Activated naive CD8-positive, alpha-beta T cell treated with anti-CD3 and anti-CD28 coated beads, Interleukin-2, amount 10 ng/mL, durations not matched to agents 7 days and 5 days (primary cell): Measurements from ENCODE around the gene ULK4. TPM values are rescaled to one million over a fixed set of nuclear protein-coding genes. Genes with fewer than 3 reads are reported as not detected.
"Not testable (repeated sequence)": the region's sequence is repeated elsewhere in the genome, so short reads cannot be mapped to it uniquely, and the experiment has no call there.

Source experiments
- ATAC-seq: fragments of 150-1000 bp; cut with Tn5 transposase; one replicate; pipeline ENCODE4 v1.10.0; 2021; ENCODE audit warnings: low read depth, moderate library complexity
- POLR2A ChIA-PET: fragments of 350-600 bp; sonication (Branson Sonifier 250); formaldehyde crosslinking; loops from one replicate; lab custom pipeline; 2021; ENCODE audit warnings: antibody characterized with exemption; lab: Charles Lee
- DNase-seq: peaks from one replicate; pipeline ENCODE4 v3.0.0; 2021
- H3K27ac Mint-ChIP-seq: one replicate; pipeline ENCODE4 v1.8.0; 2022; ENCODE audit warnings: mild to moderate bottlenecking, mixed read lengths
- H3K27me3 Mint-ChIP-seq: one replicate; pipeline ENCODE4 v1.8.0; 2022; ENCODE audit warnings: mild to moderate bottlenecking, moderate library complexity, mixed read lengths
- H3K36me3 Mint-ChIP-seq: one replicate; pipeline ENCODE4 v1.8.0; 2021; ENCODE audit warnings: mild to moderate bottlenecking, mixed read lengths
- H3K4me1 Mint-ChIP-seq: one replicate; pipeline ENCODE4 v1.8.0; 2021; ENCODE audit warnings: mixed read lengths
- H3K4me3 Mint-ChIP-seq: one replicate; pipeline ENCODE4 v1.8.0; 2022; ENCODE audit warnings: mild to moderate bottlenecking, moderate library complexity, mixed read lengths
- H3K9me3 Mint-ChIP-seq: one replicate; pipeline ENCODE4 v1.8.0; 2021; ENCODE audit warnings: mixed read lengths
- total RNA-seq, 2 experiments: library from RNA; stranded (reverse); gene quantifications; one replicate each; pipeline ENCODE4 v1.2.3, GENCODE V29; 2021

ULK4 gene
- total RNA-seq, 2 experiments from 2014 or later = 18.6 to 19.0 TPM

DNA sequence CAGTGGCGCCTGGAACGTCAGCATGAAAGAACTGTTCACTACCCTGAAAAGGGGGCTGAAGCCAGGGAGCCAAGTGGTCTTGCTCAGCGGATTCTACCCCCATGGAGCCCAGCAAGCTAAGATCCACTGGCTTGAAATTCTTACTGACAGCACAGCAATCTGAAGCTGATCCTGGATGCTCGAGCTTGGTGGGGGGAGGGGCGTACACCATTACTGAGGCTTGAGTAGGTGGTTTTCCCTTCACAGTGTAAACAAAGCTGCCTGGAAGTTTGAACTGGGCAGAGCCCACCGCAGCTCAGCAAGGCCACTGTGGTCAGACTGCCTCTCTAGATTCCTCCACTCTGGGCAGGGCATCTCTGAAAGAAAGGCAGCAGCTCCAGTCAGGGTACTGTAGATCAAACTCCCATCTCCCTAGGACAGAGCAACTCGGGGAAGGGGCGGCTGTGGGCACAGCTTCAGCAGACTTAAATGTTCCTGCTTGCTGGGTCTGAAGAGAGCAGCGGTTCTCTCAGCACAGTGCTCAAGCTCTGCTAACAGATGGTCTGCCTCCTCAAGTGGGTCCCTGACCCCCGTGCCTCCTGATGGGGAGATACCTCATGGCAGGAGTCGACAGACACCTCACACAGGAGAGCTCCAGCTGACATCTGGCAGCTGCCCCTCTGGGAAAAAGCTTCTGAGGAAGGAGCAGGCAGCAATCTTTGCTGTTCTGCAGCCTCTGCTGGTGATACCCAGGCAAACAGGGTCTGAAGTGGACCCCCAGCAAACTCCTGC is 591.0 kb downstream of the ULK4 start:
- ATAC-seq, H3K4me3 Mint-ChIP-seq, H3K27me3 Mint-ChIP-seq, H3K36me3 Mint-ChIP-seq, H3K4me1 Mint-ChIP-seq, H3K27ac Mint-ChIP-seq, DNase-seq, POLR2A ChIA-PET: not testable (repeated sequence)
- H3K9me3 Mint-ChIP-seq = peaks cover 12% of the 10 kb centered on the region

DNA sequence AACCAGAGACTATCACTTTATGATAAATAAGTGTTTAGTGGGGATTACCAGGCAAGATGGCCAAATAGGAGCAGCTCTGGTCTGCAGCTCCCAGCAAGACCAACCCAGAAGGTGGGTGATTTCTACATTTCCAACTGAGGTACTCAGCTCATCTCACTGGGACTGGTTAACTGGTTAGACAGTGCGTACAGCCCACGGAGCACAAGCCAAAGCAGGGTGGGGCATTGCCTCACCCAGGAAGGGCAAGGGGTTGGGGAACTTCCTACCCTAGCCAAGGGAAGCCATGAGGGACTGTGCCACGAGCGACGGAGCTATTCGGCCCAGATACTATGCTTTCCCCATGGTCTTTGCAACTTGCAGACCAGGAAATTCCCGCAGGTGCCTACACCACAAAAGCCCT is 591.6 kb downstream of the ULK4 start:
- Mint-ChIP-seq H3K4me3 (no peak overlapping the region), H3K4me1 (no peaks in the 10 kb centered on the region), H3K27ac (no peak overlapping the region), H3K9me3 (peaks cover 8% of the 10 kb centered on the region), H3K27me3 (no peaks in the 10 kb centered on the region), H3K36me3 (no peaks in the 10 kb centered on the region)
- DNase-seq (no peak), ATAC-seq (no peak)
- POLR2A ChIA-PET = no interaction called here

DNA sequence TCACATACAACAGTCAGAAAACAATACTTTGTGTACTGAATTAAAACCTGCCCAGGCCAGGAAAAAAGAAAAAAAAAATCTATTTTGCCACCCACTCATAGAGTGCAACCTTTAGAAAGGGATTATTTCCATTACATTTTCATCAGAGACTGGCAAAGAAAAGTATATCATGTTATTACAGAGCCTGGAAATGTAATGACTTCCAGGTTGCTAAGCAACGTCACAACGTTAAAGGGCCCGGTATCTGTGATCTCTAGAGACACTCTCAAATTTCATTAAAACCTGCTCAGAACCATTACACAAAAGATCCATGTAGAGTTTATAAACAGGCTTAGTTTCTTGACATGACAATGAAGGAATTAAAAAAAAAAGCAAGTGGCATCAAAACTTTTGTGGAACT is 592.1 kb downstream of the ULK4 start:
- Mint-ChIP-seq H3K27me3 (no peaks in the 10 kb centered on the region), H3K36me3 (no peaks in the 10 kb centered on the region), H3K9me3 (peaks cover 6% of the 10 kb centered on the region), H3K4me1 (no peaks in the 10 kb centered on the region), H3K4me3 (no peak overlapping the region), H3K27ac (no peak overlapping the region)
- POLR2A ChIA-PET = no interaction called here
- no peak for DNase-seq
- no peak for ATAC-seq

DNA sequence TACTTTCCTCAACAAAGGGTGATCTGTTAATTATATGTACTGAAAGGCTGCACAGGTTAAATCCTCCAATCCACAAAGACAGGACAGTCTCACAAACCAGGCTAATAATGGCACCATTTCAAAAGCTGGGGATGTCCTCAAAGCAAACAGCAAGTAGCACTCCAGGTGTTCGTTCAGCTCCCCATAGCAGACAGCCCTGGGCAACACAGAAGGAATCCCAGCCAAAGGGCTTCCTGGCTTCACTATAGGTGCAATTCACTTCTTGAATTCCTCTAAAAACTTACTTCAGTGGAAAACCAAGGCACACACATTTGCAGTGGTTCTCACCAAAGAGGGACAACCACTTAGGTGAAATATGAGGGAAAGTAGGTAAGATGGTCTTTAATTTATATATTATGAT is 595.9 kb downstream of the ULK4 start:
- POLR2A ChIA-PET = no interaction called here
- DNase-seq = no peak

DNA sequence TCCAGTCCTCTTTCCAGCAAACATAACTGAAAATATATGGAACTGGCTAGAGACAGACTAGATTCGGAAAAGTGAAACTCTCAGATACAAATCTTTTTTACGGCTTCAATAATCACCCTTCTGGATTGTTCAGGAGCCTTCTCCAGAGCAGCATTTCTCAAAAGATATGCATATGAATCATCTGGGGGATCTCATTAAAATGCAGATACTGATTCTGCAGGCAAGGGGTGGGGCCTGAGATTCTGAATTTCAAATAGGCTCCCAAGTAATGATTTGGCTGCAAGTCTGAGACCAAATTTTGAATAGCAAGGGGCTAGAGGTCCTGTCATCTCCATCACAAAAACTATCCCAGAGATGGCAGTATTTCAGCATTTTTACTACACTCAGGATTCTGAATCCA is 597.2 kb downstream of the ULK4 start:
- Mint-ChIP-seq H3K27me3 (no peaks in the 10 kb centered on the region), H3K9me3 (peaks cover 2% of the 10 kb centered on the region), H3K27ac (no peak overlapping the region), H3K36me3 (no peaks in the 10 kb centered on the region), H3K4me1 (no peaks in the 10 kb centered on the region), H3K4me3 (no peak overlapping the region)
- ATAC-seq (no peak), DNase-seq (no peak)
- POLR2A ChIA-PET = no interaction called here

More for the DNA sequence above, 595.9 kb downstream of the ULK4 start:
- ATAC-seq = no peak
- Mint-ChIP-seq H3K4me3 (no peak overlapping the region), H3K9me3 (peaks cover 2% of the 10 kb centered on the region), H3K36me3 (no peaks in the 10 kb centered on the region), H3K27me3 (no peaks in the 10 kb centered on the region), H3K27ac (no peak overlapping the region), H3K4me1 (no peaks in the 10 kb centered on the region)

DNA sequence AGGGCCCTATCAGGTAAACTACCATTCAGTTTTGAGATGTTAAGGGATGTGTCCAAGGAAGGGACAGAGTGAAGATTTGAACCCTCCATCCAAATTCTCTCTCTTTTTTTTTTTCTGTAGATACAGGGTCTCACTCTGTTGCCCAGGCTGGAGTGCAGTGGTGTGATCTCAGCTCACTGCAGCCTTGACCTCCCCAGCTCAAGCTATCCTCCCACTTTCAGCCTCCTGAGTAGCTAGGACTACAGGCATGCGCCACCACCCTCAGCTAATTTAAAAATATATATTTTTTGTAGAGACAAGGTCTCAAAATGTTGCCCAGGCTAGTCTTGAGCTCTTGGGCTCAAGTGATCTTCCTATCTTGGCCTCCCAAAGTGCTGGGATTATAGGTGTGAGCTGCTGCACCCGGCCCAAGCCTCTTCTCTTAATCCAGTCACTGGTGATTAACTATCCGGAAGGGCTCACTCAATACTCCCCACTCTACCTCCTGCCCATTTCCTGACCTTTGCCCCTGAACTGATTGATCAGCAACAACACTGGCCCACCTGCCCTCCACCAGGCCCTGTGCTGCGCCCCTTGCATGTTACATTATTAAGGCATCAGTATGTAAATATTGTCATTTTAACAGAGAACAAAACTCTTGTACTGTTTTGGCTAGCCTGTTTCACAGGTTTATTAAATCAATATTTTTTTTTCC is 597.9 kb downstream of the ULK4 start:
- no peaks in the 10 kb centered on the region for H3K36me3 Mint-ChIP-seq
- peaks cover 2% of the 10 kb centered on the region for H3K9me3 Mint-ChIP-seq
- no peaks in the 10 kb centered on the region for H3K27me3 Mint-ChIP-seq
- H3K4me1 Mint-ChIP-seq = no peaks in the 10 kb centered on the region
- H3K4me3 Mint-ChIP-seq = no peak overlapping the region
- no peak overlapping the region for H3K27ac Mint-ChIP-seq
- ATAC-seq (no peak), DNase-seq (no peak)
- POLR2A ChIA-PET = interaction anchor here (0.6 kb wide), 1 partner anchor 789 kb away, joined by 3 read pairs; no protein-coding TSS in a partner anchor

DNA sequence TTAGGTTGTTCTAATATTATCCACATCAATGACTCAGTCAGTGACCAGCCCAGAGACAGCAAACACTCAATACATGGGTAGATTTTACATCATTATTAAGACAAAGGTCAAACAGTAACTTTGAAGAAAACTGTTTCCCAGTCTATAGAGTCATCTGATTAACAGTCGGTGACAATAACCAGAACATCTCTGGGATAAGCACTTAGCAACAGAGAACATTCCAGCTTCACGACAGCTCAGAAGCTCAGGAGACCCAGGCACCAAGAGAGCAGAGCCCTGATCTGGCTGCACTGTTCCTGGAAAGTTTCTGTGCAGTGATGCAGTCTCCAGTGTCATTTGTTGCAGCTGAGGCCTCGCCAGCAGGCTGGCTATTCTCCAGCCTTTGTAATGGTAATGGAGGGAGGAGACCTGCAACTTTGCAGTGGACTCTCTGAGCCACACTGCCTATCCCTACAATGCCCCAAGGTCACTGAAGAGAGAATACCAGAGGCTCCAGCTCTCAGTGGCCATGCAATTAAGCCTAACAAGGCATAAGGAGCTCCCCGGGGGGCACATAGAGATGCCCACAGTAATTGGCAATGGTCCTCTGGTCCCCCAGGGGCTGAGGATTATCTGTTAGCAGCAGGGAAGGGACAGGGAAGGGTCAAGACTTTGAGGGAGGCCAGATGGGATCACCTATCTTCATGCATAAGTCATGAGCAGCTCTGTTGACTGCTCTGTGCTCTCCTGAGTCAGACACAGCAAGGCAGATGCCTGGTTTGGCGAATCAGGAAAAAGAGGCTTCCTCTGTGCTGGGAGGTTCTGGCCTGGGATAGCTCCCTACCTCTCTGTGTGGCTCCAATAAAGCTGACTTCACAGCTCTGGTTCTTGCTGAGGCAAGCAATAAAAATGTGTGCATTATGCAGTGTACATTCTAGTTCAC is 599.0 kb downstream of the ULK4 start:
- no peaks in the 10 kb centered on the region for H3K4me1 Mint-ChIP-seq
- no peaks in the 10 kb centered on the region for H3K36me3 Mint-ChIP-seq
- no peak overlapping the region for H3K4me3 Mint-ChIP-seq
- no peaks in the 10 kb centered on the region for H3K9me3 Mint-ChIP-seq
- ATAC-seq = no peak
- no peak overlapping the region for H3K27ac Mint-ChIP-seq
- no peaks in the 10 kb centered on the region for H3K27me3 Mint-ChIP-seq
- DNase-seq = no peak
- POLR2A ChIA-PET = no interaction called here

DNA sequence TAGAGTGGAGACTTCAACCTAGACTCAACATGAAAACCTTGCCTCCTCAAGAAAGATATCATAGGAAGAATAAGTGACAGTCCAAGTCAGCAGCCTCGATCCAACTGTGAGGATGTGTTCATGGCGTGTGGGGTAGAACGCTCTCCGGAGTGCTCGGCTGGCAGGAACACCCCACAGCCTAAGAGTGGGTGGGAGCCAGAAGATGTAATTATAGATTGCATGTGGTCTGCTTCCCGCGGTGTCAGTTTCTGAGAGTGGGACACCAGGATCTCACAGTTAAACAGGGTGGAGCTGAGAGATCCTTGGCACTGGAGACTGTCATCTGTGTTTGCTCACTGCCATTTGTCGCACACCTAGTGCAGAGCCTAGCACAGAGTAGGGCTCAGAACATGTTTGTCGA is 604.6 kb downstream of the ULK4 start:
- H3K9me3 Mint-ChIP-seq = no peaks in the 10 kb centered on the region
- no peaks in the 10 kb centered on the region for H3K4me1 Mint-ChIP-seq
- no peaks in the 10 kb centered on the region for H3K36me3 Mint-ChIP-seq
- H3K27me3 Mint-ChIP-seq = no peaks in the 10 kb centered on the region
- POLR2A ChIA-PET = no interaction called here
- H3K27ac Mint-ChIP-seq = no peak overlapping the region
- H3K4me3 Mint-ChIP-seq = no peak overlapping the region
- DNase-seq (no peak), ATAC-seq (no peak)

DNA sequence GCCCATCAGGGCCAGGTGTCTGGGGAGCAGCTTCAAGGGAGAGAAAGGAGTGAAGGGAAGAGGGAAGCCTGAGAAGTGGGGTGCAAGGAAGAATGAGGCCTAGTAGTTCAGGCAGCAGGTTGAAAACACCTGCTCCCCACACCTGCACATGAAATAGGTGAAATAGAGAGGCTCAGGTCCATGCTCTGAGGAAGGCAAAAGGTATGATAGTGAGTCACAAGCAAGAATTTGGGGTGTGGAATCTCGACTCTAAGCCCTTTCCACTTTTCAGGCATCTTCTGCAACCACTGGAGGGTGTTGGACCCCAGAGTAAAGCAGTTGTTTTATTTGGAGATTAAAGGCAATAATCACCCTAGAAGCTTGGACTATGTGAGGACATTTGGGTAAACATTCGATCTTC is 605.1 kb downstream of the ULK4 start:
- no peak for ATAC-seq
- Mint-ChIP-seq H3K36me3 (no peaks in the 10 kb centered on the region), H3K9me3 (no peaks in the 10 kb centered on the region), H3K4me1 (no peaks in the 10 kb centered on the region), H3K27me3 (no peaks in the 10 kb centered on the region), H3K27ac (no peak overlapping the region), H3K4me3 (no peak overlapping the region)
- DNase-seq = no peak
- POLR2A ChIA-PET = no interaction called here

DNA sequence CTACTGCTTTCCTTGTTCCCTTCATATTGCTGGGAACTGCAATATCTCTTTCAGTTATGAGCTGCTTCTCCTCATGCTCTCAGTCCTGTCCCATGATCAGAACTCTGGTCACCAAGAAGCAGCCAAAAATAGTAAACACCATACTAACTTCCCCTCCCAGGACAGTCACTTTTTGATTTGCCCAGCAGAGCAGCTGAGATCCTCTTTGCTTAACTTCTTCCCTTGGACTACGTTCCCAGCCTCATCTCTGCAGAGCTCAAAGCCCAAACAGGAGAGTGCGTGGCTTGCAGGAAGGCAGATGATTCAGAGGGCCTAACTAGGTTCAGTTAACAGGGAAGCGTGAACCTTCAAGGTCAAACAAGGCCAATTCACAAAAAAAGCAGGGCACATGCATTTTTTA is 609.4 kb downstream of the ULK4 start:
- no peak for ATAC-seq
- no peak for DNase-seq
- POLR2A ChIA-PET = no interaction called here
- Mint-ChIP-seq H3K4me1 (no peaks in the 10 kb centered on the region), H3K4me3 (no peak overlapping the region), H3K36me3 (no peaks in the 10 kb centered on the region), H3K27me3 (peaks cover 2% of the 10 kb centered on the region), H3K27ac (no peak overlapping the region), H3K9me3 (no peaks in the 10 kb centered on the region)

DNA sequence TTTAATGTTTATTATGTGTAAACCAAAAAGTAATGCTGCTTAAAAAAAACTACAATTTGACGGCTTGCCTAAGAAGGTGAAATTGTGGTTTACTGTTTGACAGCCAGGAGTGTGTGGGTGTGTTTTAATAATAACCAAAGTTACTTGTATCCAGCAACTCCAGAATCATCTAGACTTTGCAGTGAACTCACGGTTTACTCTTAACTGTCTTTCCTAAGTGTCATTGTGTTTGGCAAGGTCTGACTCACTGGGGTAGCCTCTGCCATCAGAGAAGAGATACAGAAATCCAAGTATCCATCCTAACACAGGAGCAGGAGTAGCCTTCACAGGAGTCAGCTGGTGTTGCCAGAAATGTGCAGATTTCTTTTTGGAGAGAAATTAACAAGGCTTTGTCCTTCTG is 611.5 kb downstream of the ULK4 start:
- Mint-ChIP-seq H3K4me3 (no peak overlapping the region), H3K36me3 (no peaks in the 10 kb centered on the region), H3K4me1 (no peaks in the 10 kb centered on the region), H3K27me3 (peaks cover 4% of the 10 kb centered on the region), H3K27ac (no peak overlapping the region), H3K9me3 (peaks cover 1% of the 10 kb centered on the region)
- DNase-seq = no peak
- ATAC-seq = no peak
- POLR2A ChIA-PET = no interaction called here

DNA sequence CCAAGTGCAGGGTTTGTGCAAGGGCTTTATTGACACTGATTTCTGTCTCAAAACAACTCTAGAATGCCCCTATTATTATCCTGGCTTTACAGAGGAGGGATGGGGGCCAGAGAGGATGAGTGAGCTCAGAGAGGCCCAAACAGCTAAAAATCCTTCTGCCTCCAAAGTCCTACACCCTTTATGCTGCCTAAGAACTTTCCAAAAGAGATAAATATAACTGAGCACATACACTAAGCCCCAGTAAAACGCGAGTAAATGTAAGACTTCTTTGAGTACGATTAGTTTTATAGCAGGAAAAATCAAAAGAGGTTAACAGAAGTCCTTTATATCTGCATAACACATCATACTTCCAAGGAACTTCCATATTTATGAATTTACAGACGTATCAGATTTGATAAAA is 613.5 kb downstream of the ULK4 start:
- peaks cover 7% of the 10 kb centered on the region for H3K9me3 Mint-ChIP-seq
- H3K27me3 Mint-ChIP-seq = peaks cover 4% of the 10 kb centered on the region
- ATAC-seq (no peak), DNase-seq (no peak)
- H3K27ac Mint-ChIP-seq = no peak overlapping the region
- H3K4me3 Mint-ChIP-seq = no peak overlapping the region
- POLR2A ChIA-PET = no interaction called here
- H3K36me3 Mint-ChIP-seq = no peaks in the 10 kb centered on the region
- H3K4me1 Mint-ChIP-seq = no peaks in the 10 kb centered on the region

DNA sequence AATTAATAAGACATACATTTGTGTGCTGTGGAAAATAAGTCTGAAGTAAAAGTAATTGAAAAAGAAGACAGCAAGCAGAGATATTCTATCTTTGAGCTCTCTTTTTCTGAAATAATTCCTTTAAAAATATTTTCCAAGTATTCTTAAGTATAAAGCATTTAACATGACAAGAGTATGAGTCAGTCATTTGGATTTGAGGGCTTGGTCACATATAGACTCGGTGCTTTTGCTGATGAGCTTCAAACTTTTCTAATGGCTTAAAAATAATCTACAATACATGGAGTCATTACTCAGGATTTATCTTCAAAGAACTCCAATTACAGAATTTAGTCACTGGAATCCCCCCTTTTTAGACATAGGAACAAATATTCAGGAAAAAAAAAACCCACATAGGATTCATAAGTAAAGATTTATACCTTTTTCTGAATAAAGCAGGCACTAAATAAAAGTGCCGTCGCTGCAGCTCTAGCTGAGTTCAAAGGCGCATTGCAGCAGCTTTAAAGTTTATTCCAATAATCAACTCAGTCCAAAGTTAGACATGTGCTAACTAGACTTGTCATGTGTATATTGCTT is 615.1 kb downstream of the ULK4 start:
- no peaks in the 10 kb centered on the region for H3K36me3 Mint-ChIP-seq
- no peak overlapping the region for H3K4me3 Mint-ChIP-seq
- H3K27ac Mint-ChIP-seq = no peak overlapping the region
- POLR2A ChIA-PET = no interaction called here
- DNase-seq (no peak), ATAC-seq (no peak)
- peaks cover 8% of the 10 kb centered on the region for H3K9me3 Mint-ChIP-seq
- peaks cover 4% of the 10 kb centered on the region for H3K27me3 Mint-ChIP-seq
- no peaks in the 10 kb centered on the region for H3K4me1 Mint-ChIP-seq
